DND-41 (cell line): Measurements from ENCODE around the gene EEIG1.

ENCODE experiments used
- EZH2 ChIP-seq: IDR thresholded peaks from 3 replicates; pipeline ENCODE4 v1.6.1; 2012; ENCODE audit warnings: borderline replicate concordance, low read depth, mild to moderate bottlenecking, moderate library complexity, low read length, inconsistent platforms; ENCODE audit not compliant: severe bottlenecking
- TF ChIP-seq, protein P1 (sequence below): IDR thresholded peaks from 2 replicates; pipeline ENCODE4 v1.5.1; 2012; ENCODE audit warnings: borderline replicate concordance, low read length, moderate library complexity, mild to moderate bottlenecking; ENCODE audit not compliant: poor library complexity, severe bottlenecking; ENCODE audit errors: extremely low read depth

DNA sequence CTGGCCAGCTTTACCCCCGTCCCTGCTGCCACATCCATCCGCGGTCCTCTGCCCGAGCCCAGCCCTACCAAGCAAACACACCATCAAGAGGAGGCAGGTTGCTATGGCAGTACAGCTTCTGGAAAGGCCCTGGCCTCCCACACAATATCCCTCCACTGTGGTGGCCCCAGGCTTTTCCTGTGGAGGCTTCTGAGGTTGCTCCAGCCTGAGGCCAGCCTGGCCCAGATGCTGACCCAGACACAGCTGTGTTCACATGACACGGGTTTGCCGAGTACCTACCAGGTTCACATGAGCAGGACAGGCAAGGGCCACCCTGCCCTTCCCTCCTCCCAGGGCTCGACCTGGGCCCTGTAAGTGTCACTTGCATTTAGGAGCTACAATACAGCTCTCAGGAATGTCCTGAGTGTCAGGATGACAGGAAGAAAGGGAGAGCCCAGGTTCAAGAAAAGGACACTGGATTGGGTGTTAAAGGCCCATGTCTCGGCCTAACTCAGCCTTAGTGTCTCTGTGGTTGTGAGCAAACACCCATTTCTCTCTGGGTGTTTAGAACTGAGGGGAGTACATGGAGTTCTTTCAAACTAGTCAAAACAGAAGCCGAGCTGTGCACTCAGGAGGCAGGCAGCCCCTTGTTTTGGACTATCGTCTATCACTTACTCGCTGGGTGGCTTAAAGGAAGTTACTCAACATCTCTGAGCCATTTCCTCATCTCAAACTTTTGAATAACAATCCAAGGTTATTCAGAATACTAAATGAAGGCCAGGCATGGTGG lies 46.2 kb upstream of the EEIG1 start:
- TF ChIP-seq, protein P1, sequence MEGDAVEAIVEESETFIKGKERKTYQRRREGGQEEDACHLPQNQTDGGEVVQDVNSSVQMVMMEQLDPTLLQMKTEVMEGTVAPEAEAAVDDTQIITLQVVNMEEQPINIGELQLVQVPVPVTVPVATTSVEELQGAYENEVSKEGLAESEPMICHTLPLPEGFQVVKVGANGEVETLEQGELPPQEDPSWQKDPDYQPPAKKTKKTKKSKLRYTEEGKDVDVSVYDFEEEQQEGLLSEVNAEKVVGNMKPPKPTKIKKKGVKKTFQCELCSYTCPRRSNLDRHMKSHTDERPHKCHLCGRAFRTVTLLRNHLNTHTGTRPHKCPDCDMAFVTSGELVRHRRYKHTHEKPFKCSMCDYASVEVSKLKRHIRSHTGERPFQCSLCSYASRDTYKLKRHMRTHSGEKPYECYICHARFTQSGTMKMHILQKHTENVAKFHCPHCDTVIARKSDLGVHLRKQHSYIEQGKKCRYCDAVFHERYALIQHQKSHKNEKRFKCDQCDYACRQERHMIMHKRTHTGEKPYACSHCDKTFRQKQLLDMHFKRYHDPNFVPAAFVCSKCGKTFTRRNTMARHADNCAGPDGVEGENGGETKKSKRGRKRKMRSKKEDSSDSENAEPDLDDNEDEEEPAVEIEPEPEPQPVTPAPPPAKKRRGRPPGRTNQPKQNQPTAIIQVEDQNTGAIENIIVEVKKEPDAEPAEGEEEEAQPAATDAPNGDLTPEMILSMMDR: no peak
- TF ChIP-seq EZH2: no peak
